Skeletal muscle satellite cell (primary cell): ENCODE data around the gene PATJ.
"Not testable (repeated sequence)": the region's sequence is repeated elsewhere in the genome, so short reads cannot be mapped to it uniquely, and the experiment has no call there.

ENCODE experiments used
- H3K27me3 ChIP-seq: 2 replicates; pipeline ENCODE4 v1.7.0; 2013; ENCODE audit warnings: low read length; ENCODE audit not compliant: control insufficient read depth, insufficient read depth
- H3K36me3 ChIP-seq: 2 replicates; pipeline ENCODE4 v1.7.0; 2013; ENCODE audit warnings: mild to moderate bottlenecking, control low read depth, low read length; ENCODE audit not compliant: insufficient read depth
- H3K4me1 ChIP-seq: 2 replicates; pipeline ENCODE4 v1.7.0; 2013; ENCODE audit warnings: low read length; ENCODE audit not compliant: control insufficient read depth, insufficient read depth
- H3K4me2 ChIP-seq: 2 replicates; pipeline ENCODE4 v1.7.0; 2013; ENCODE audit warnings: mild to moderate bottlenecking, low read length
- H3K4me3 ChIP-seq: 2 replicates; pipeline ENCODE4 v1.7.0; 2013; ENCODE audit warnings: low read length
- H3K9ac ChIP-seq: 2 replicates; pipeline ENCODE4 v1.7.0; 2013; ENCODE audit warnings: mild to moderate bottlenecking, low read depth, low read length, moderate library complexity
- H3K9me3 ChIP-seq: replicated peaks from 2 replicates; pipeline ENCODE4 v1.7.0; 2013; ENCODE audit warnings: mild to moderate bottlenecking, control low read depth, low read length

The PATJ gene

GRCh38 chr1:61730679-61731078 lies 11.6 kb upstream of the PATJ start:
- not testable (repeated sequence) for H3K9ac ChIP-seq, H3K27me3 ChIP-seq, H3K9me3 ChIP-seq, H3K4me3 ChIP-seq, H3K36me3 ChIP-seq, H3K4me1 ChIP-seq, H3K4me2 ChIP-seq

GRCh38 chr1:61732726-61733125 lies 9.6 kb upstream of the PATJ start:
- Histone ChIP-seq H3K4me1 (no peaks in the 10 kb centered on the region), H3K9ac (no peak overlapping the region), H3K27me3 (no peaks in the 10 kb centered on the region), H3K9me3 (no peaks in the 10 kb centered on the region), H3K4me3 (no peak overlapping the region), H3K36me3 (no peaks in the 10 kb centered on the region), H3K4me2 (no peak overlapping the region)

DNA sequence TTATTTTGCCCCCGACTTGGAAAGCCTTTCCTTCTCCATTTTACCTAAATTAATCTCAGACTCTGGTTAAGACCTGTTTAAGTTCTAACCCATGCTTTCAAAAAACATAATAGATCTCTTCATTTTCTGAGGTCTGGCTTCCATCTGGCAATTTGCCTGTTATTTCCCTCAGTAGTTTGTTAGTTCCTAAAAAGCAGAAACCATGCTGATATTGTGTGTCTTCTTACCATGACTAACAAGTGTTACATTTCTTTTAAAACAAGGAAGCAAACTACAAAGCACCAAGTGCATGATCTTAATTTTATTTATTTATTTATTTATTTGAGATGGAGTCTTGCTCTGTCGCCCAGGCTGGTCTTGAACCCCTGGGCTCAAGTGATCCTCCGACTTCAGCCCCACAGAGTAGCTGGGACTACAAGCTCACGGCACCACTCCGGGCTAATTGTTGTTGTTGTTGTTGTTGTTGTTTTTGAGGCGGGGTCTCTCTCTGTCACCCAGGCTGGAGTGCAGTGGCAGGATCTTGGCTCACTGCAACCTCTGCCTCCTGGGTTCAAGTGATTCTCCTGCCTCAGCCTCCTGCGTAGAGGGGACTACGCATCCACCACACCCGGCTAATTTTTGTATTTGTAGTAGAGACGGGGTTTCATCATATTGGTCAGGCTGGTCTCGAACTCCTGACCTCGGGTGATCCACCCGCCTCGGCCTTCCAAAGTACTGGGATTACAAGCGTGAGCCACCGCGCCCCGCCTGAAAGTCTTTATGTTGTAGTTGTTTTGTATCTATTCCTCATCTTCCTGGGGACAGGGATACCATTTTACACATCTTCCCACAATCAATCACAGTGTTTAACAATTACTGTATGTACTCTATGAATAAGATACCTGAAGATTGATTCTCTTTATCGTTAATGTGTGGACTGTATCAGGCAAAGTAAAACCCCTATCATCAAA lies 1.3 kb upstream of the PATJ start:
- Histone ChIP-seq H3K4me3 (peak overlapping the region; percentile 75), H3K27me3 (no peaks in the 10 kb centered on the region), H3K36me3 (no peaks in the 10 kb centered on the region), H3K4me2 (peak overlapping the region; percentile 83), H3K9me3 (no peaks in the 10 kb centered on the region), H3K9ac (peak overlapping the region; percentile 89), H3K4me1 (peaks cover 8% of the 10 kb centered on the region)

- Histone ChIP-seq H3K36me3 (no peaks in the 10 kb centered on the region), H3K4me3 (peak overlapping the region; percentile 75), H3K27me3 (no peaks in the 10 kb centered on the region), H3K9ac (peak overlapping the region; percentile 89), H3K9me3 (no peaks in the 10 kb centered on the region), H3K4me1 (peaks cover 17% of the 10 kb centered on the region), H3K4me2 (peak overlapping the region; percentile 83)
Observed at GRCh38 chr1:61742620-61743430, 545 bp downstream of the PATJ start.

DNA sequence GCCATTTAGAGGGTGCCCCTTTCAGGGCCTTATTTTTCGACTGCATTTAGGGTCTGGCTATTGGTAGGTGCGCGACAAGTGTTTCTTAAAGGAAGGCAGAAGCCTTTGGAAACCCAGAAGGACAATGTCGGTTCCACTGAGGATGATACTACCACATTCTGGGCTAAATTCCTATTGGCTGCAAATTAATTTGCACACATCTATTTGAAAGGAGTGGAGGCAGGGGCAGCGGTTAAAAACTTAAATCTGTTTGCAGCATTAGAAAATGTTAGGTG lies 1.1 kb downstream of the PATJ start:
- Histone ChIP-seq H3K4me1 (peaks cover 17% of the 10 kb centered on the region), H3K9ac (peak overlapping the region; percentile 89), H3K27me3 (no peaks in the 10 kb centered on the region), H3K4me2 (peak overlapping the region; percentile 83), H3K4me3 (peak overlapping the region; percentile 75), H3K36me3 (no peaks in the 10 kb centered on the region), H3K9me3 (no peaks in the 10 kb centered on the region)

DNA sequence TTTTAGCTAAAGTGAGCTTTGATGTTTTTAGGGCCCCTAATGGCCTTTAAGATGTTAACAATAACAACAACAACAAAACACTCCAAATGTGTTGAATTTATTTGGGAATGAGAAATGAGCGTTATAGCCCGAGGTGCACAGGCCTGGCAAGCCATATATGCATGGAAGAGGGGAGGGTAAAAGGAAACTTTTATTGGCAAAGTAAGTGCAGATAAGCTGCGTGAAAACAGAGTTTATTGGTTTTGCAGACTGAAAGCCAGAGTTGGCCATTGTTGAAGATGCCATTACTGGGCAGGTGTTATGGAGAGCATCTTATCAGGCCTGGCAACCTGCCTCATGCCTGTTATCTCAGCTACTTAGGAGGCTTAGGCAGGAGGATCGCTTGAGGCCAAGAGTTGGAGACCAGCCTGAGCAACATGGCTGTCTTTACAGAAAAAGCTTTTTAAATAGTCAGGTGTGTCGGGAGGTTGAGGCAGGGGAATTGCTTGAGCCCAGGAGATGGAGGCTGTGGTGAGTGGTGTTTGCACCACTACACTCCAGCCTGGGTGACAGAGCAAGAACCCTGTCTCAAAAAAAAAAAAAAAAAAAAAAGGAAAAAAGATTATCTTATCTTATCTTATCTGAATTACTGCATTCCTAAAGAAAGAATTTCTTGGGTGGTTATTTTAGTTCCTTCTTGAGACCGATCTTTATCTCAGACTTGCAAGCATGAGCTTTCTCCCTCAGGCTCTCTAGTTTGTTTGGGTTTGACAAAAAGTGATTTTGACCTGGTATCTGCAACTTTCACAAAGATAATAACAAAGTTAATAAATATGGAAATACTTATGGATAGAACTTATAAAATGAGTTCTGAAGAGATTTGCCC lies 1.7 kb downstream of the PATJ start:
- peak overlapping the region; percentile 83 for H3K4me2 ChIP-seq
- no peaks in the 10 kb centered on the region for H3K36me3 ChIP-seq
- H3K9me3 ChIP-seq = no peaks in the 10 kb centered on the region
- peaks cover 17% of the 10 kb centered on the region for H3K4me1 ChIP-seq
- peak overlapping the region; percentile 89 for H3K9ac ChIP-seq
- H3K27me3 ChIP-seq = no peaks in the 10 kb centered on the region
- H3K4me3 ChIP-seq = peak overlapping the region; percentile 75

DNA sequence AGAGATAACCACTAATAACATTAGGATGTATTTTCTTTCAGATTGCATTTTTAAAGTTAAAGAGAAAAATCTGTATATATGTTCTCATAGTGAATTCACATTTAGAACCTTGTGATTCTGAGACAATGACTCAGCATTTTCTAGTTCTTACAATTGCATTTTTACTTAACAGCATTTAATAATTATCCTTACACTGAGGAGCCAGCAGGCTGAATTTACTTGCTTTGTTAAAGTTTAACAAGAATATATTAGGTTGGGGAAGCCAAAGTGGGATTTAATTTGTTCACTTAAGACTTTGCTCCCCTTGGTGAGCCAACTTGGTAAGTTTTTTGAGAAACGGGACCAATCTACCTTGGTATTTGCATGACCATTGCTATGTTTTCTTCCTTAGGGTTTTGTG lies 4.5 kb downstream of the PATJ start:
- H3K9me3 ChIP-seq = no peaks in the 10 kb centered on the region
- H3K9ac ChIP-seq = no peak overlapping the region
- H3K4me3 ChIP-seq = peak overlapping the region; percentile 1
- H3K36me3 ChIP-seq = no peaks in the 10 kb centered on the region
- no peaks in the 10 kb centered on the region for H3K27me3 ChIP-seq
- peak overlapping the region; percentile 37 for H3K4me2 ChIP-seq
- peaks cover 17% of the 10 kb centered on the region for H3K4me1 ChIP-seq

DNA sequence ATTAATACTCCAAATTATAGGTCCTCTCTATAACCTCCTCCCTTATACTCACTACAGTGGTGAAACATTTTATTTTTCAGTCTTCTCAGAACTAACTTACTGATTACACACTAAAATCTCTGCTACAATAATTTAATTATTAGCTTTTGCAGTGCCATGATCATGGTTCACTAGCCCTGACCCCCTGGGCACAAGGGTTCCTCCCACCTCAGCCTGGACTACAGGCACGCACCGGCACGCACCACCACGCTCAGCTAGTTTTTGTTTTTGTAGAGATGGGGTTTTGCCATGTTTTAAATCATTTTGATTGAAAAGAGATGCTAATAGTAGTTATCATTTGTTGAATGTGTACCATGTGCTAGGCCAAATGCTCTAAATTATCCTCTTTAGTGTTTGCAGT lies 6.3 kb downstream of the PATJ start:
- peaks cover 11% of the 10 kb centered on the region for H3K4me1 ChIP-seq
- H3K36me3 ChIP-seq = no peaks in the 10 kb centered on the region
- H3K4me3 ChIP-seq = no peak overlapping the region
- H3K27me3 ChIP-seq = no peaks in the 10 kb centered on the region
- no peaks in the 10 kb centered on the region for H3K9me3 ChIP-seq
- H3K9ac ChIP-seq = no peak overlapping the region
- H3K4me2 ChIP-seq = no peak overlapping the region

- H3K9me3 ChIP-seq = no peaks in the 10 kb centered on the region
- no peaks in the 10 kb centered on the region for H3K36me3 ChIP-seq
- peaks cover 9% of the 10 kb centered on the region for H3K4me1 ChIP-seq
- no peak overlapping the region for H3K4me2 ChIP-seq
- H3K4me3 ChIP-seq = no peak overlapping the region
- H3K9ac ChIP-seq = no peak overlapping the region
- no peaks in the 10 kb centered on the region for H3K27me3 ChIP-seq
Observed at GRCh38 chr1:61749574-61749973, 7.3 kb downstream of the PATJ start.

DNA sequence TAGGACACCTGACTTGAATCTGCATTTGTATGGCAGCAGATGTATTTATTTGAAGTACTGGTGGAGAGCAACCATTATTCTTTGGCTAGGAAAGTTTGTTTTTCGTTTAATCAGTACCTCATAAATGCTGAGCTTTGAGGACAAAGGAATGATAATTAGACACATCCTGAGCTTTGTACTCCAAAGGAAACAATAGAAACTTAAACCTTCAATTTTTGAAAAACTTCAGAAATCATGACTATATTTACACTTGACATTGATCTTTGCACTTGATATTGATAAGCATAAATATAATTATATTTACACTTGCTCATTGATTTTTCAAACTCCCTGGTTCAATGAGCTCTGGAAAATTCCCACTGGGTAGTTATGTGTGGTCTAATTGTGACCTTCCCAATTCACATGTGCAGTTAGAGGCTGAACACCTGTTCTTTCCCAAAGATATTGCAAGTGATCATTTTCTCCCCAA lies 10.7 kb downstream of the PATJ start:
- no peak overlapping the region for H3K4me2 ChIP-seq
- H3K4me3 ChIP-seq = no peak overlapping the region
- H3K4me1 ChIP-seq = no peaks in the 10 kb centered on the region
- H3K36me3 ChIP-seq = no peaks in the 10 kb centered on the region
- H3K27me3 ChIP-seq = no peaks in the 10 kb centered on the region
- H3K9ac ChIP-seq = no peak overlapping the region
- H3K9me3 ChIP-seq = no peaks in the 10 kb centered on the region

DNA sequence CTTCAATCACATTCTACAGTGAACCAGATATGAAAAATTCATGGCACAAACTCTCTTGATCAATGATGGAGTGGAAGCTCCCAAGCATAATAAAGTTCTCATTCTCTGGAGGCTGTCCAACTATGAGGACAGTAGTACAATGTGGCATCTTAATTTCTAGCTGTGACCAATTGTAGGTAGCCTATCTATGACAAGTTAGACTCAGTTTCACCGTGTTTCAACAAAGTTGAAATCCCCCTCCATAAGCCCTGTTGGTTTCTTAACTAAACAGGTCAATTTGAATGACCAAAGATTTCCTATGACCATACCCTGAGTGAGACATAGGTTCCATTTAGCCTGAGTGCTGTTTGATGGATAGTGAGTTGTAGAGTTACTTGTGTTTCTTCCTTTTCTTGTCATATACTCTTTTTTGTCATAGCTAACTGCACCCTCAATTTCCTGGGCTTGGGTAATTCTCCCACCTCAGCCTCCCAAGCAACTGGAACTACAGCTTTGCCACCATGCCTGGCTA lies 11.8 kb downstream of the PATJ start:
- Histone ChIP-seq H3K9ac (no peak overlapping the region), H3K9me3 (no peaks in the 10 kb centered on the region)

More for the DNA sequence above, 11.8 kb downstream of the PATJ start:
- Histone ChIP-seq H3K4me1 (no peaks in the 10 kb centered on the region), H3K4me3 (no peak overlapping the region), H3K36me3 (no peaks in the 10 kb centered on the region), H3K4me2 (no peak overlapping the region), H3K27me3 (no peaks in the 10 kb centered on the region)
